Colon (tissue), 2 donors: ENCODE data around the gene TTC38.
"Not testable (repeated sequence)": the region's sequence is repeated elsewhere in the genome, so short reads cannot be mapped to it uniquely, and the experiment has no call there.

Experiments
- FAIRE-seq: peaks from 2 replicates; lab custom pipeline; 2012; peaks lifted over from hg19 to GRCh38; lab: Jason Lieb, UNC
- donor health status: control.
- donor health status: control.

Gene TTC38

GRCh38 chr22:46246178-46246577 is 21.6 kb upstream of the TTC38 start:
- FAIRE-seq: no peak

DNA sequence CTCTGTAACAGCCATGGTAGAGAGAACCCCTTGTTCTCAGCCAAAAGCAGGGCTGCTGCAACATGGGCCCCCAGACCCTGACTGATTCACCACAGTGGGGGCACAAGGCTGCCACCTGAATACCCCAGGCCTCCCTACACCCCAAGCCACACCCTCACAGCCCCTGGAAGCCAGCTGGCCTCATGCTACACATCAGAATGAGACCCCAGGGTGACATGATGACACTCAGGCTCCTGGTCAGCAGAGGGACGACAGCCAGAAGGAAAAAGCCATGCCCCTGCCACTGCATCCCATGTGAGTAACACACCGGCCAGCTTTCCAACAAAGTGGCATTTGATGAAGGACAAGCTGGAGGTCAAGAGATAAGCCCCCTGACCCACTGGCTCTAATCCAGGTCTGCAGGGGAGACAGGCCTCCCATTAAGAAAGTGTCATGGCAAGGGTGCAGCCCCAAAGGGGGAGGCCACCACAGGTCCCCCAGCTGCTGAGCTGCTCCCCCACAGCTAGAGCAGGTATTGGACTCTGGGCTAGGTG is 20.3 kb upstream of the TTC38 start:
- FAIRE-seq: no peak

DNA sequence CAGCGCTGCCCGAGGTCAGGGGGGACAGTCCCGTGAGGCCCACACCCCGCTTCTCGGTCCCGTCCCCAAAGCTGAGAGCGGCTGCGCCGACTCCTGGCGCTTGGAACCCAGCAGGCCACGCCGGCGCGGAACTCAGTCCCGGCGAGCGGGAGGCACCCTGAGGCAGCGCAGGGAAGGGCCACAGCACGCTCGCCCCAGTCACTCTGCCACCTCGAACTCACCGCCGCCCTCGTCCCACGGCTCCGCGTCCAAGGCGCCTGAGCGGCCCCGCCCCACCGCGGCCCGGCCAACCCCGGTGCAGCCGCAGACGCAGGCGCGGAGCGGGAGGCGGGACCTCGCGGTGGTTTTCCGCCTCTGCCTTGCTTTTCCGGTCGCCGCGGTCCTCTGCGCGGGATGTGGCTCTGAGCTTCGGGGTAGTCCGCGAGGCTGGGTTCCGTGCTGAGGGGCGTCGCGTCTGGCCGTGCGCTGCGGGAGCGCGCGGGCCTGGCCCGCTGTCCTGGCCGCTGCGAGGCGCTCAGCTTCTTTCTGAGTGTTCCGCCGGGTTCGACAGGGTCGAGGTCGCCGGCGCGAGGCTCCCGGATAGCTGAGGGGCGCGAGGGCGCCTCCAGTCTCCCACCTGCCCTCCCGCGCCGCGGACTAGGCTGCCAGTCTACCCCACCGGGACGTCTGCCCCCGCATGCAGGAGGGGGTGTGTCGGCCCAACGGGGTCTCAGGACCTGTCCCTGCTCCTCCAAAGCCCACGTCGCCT is 17.6 kb upstream of the TTC38 start, which contains the start of gene CDPF1:
TSS of gene CDPF1 (minus strand) at position 259 of the 748 bp plus-strand sequence. CDS start 2,009 bp downstream, outside the sequence.
- FAIRE-seq: no peak

GRCh38 chr22:46250783-46251125 is 17.1 kb upstream of the TTC38 start:
- FAIRE-seq: no peak

GRCh38 chr22:46251266-46251665 is 16.5 kb upstream of the TTC38 start:
- no peak for FAIRE-seq

DNA sequence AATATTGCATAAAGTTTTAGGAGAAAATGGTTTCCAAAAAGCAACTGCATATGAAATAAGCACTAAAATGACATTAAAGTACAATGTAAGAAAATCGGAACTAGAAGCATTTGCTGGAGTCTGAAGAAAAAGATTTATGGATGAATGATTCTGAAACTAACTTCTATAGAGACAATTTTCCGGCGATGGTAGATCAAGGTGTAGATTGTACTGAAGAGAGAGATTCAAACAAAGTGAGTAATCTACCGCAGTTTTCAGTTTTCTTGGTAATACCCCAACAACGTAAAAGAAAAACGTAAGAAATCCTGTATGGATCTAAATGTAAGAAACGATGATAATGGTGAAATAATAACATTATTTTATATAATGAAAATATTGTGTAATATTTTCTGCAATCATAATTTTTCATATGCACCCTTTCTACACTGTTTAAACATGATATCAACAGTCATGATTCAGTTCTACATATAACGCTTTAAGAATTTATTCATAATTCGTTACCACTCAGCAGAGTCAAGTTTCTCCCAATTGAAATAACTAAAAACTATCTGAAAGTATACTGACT is 15.9 kb upstream of the TTC38 start:
- no peak for FAIRE-seq

GRCh38 chr22:46256358-46256958 is 11.3 kb upstream of the TTC38 start:
- FAIRE-seq: no peak

DNA sequence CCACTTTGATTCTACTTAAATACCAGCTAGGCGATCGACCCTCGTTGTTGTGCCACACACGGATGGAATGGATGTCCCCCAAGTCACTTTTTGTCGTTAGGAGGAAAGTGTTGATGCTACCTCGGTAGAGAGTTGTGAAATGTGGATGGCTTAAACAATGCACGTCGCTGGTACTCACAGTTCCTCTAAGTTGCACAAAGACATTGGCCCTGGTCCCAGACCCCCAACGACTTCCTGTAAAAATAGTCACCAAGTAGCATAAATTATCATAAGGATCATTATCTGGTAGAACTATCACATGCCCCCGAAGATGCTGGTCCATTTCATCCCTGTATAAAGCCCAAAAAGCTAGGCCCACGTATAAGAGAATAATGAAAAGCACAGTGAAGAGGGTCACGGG is 8.4 kb upstream of the TTC38 start:
- no peak for FAIRE-seq

DNA sequence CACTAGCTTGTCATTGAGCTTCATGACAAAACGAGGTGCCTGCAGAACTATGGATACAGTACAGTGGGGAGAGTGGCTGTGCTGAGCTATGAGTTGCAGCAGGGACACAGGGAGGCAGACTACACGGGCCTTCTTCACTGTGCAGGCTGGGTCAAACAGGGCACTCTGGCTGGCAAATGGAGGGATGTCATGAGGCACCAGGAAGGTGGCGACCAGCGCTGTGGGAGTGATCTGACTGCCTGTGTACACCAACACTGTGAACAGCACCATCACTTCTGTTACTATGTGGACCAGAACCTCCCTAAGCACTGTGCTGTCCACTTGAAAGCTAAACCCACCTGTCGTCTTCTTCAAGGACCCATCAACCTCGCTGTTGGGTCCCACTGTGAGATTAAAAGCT is 7.8 kb upstream of the TTC38 start:
- no peak for FAIRE-seq

DNA sequence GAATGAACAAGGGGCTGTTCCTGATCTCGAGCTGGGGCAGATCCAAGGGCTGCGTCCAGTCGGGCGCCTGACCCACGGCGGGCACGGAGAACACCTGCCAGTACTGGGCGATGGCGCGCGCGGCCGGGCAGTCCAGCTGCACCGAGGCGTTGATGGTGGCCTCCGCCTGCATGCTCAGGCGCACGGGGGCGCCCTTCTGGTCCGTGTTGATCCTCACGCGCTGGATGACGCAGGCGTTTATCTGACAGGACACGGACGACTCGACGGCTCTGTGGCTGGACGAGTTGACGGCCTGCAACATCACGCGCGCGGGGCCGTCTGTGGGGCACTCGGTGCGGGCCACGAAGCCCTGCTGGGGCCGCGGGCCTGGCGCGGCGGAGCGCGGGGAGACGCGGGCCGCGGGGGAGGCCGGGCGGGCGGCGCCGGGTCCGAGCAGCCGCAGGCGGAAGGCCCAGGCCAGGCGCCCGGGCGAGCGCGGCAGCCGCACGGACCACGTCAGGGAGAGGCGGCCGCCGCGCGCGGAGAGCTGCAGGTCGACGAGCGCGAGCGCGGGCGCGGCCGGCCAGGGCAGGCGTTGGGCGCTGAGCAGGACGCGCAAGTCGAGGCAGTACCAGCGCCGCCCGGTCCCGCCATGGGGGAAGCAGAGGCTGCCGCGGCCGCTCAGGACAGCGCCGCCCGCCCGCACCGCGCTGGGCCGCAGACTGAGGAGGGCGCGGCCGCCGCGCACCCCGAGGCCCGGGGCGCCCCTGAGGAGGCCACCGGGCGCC is 5.2 kb upstream of the TTC38 start:
- FAIRE-seq: no peak

- no peak for FAIRE-seq
Measured at GRCh38 chr22:46263216-46263590, 4.6 kb upstream of the TTC38 start, which contains the start of gene PKDREJ. Gene PKDREJ, minus strand, starts transcription at chr22:46263343. Its CDS starts 21 bp downstream, at chr22:46263322.

DNA sequence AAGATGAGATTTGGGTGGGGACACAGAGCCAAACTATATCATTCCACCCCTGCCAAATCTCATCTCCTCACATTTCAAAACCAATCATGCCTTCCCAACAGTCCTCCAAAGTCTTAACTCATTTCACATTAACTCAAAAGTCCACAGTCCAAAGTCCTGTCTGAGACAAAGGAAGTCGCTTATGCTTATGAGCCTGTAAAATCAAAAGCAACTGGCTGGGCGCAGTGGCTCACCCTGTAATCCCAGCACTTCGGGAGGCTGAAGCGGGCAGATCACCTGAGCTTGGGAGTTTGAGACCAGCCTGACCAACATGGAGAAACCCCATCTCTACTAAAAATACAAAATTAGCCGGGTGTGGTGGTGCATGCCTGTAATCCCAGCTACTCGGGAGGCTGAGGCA is 3.3 kb upstream of the TTC38 start:
- FAIRE-seq: not testable (repeated sequence)

GRCh38 chr22:46265627-46266026 is 2.2 kb upstream of the TTC38 start:
- FAIRE-seq: not testable (repeated sequence)

- FAIRE-seq: no peak
Measured at GRCh38 chr22:46269564-46269963, 1.8 kb downstream of the TTC38 start.

GRCh38 chr22:46272196-46272595 is 4.4 kb downstream of the TTC38 start:
- no peak for FAIRE-seq

GRCh38 chr22:46272762-46273431 is 5.1 kb downstream of the TTC38 start:
- FAIRE-seq: no peak

DNA sequence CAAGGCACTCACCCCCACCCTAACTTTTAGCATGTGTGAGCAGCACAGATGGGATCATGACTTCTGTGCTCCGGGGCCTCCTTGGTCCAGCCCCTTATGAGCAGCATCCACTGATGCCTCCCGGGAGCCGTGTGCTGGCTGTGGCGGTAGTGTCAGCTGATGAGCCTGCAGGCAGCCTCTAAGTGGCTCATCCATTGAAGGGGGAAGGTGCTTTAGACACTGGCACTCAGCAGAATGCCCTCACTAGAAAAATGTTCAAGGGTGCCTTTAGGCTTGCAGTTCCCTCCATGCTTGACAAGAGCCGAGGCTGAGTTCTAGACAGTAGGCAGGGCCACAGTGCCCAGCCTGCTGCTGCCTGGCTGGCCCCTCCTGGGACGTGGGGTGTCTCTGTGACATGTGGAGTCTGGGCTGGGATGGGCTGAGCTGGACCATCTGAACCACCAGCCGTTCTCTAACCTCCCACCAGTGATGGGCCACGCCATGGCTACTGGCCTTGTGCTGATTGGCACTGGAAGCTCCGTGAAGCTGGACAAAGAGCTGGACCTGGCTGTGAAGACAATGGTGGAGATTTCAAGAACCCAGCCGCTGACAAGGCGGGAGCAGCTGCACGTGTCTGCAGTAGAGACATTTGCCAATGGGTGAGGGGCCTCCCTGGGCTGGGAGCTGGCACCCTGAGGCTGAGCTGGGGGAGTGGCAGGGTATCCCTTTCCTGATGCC is 5.8 kb downstream of the TTC38 start:
- no peak for FAIRE-seq

DNA sequence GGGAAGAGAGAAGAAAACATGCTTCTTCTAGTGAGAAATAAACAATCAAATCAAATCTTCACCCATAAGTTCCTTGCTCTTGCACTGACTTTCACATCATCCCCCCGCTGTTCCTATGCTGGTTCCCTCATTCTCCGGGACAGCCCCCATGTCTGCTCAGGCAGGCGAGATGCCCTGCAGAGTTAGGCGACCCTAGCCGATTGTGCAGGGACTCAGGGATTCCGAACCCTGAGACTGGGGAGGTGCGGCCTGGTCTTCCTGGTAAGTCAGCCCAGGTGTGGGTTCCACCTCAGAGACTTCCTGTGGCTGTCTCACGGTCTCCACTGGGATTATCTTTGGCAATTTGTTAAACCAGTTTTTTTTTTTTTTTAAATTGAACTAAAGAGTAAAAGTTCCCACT is 6.6 kb downstream of the TTC38 start:
- no peak for FAIRE-seq

DNA sequence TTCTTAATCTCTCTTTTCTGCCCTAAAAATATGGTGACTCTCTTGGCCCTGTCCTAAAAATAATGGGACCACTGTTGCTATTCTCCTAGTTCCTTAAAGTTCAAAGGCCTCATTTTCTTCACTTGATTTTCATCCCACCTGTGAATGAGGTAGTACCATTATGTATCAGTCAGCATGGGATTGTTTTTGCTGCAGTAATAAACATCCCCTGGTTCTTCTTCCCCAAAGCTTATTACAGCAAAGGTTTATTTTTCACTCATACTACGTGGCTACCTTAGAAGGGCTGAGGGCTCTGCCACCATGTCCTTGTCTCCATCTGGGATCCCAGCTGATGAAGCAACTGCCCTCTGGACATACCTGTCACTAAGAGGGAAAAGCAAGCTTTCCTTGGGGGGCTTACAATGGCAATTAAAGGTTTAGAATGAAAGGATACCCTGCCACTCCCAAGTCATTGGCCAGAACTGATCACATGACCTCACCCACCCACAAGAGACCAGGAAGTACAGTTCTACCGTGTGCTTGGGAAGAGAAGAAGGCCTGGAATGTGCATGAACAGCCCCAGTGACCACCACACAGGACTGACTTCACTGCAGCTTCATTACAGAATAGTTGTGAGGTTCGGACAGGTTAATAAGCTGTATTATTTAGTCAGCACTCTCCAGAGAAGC is 7.8 kb downstream of the TTC38 start:
- FAIRE-seq: no peak

- no peak for FAIRE-seq
Measured at GRCh38 chr22:46276563-46276962, 8.8 kb downstream of the TTC38 start.
